GM13977 (cell line): ENCODE results near the gene DNLZ.

ENCODE experiments used
- DNase-seq: peaks from one replicate; pipeline ENCODE4 v3.0.0; 2012; ENCODE audit warnings: low spot score
- CTCF ChIP-seq: IDR thresholded peaks from 2 replicates; pipeline ENCODE4 v1.5.1; 2012; ENCODE audit warnings: mild to moderate bottlenecking, control low read depth; ENCODE audit not compliant: insufficient read depth; ENCODE audit errors: extremely low read depth, missing control alignments
- in situ Hi-C: fragments of 300-500 bp; cut with MboI; formaldehyde crosslinking; loops from one replicate; pipeline ENCODE4 v1.12.0; 2022; ENCODE audit warnings: low sequenced_read_pairs, low pct_unique_long_range_greater_than_20kb, mixed read lengths, inconsistent platforms; ENCODE audit not compliant: unreplicated experiment

Gene DNLZ

GRCh38 chr9:136395020-136395340 lies 31.4 kb upstream of the DNLZ start:
- no peak for DNase-seq

GRCh38 chr9:136394312-136395019 lies 30.9 kb upstream of the DNLZ start:
- no peak for TF ChIP-seq CTCF
- DNase-seq: no peak
- in situ Hi-C loops: no loop called here

More at GRCh38 chr9:136395020-136395340, 31.4 kb upstream of the DNLZ start:
- no peak for TF ChIP-seq CTCF
- in situ Hi-C loops: no loop called here

GRCh38 chr9:136393531-136393930 lies 30.0 kb upstream of the DNLZ start:
- DNase-seq: no peak
- in situ Hi-C loops: no loop called here
- no peak for TF ChIP-seq CTCF

GRCh38 chr9:136392538-136393449 lies 29.2 kb upstream of the DNLZ start:
- DNase-seq: no peak
- in situ Hi-C loops: no loop called here
- TF ChIP-seq CTCF: no peak

GRCh38 chr9:136391737-136392537 lies 28.4 kb upstream of the DNLZ start:
- in situ Hi-C loops: no loop called here
- DNase-seq: no peak
- TF ChIP-seq CTCF: no peak

GRCh38 chr9:136389396-136389795 lies 25.9 kb upstream of the DNLZ start:
- TF ChIP-seq CTCF: no peak
- no peak for DNase-seq
- in situ Hi-C loops: no loop called here
